Activated CD8-positive, alpha-beta memory T cell treated with anti-CD3 and anti-CD28 coated beads, Interleukin-2, amount 50 U/mL, for 1 hour (primary cell): ENCODE results near the gene ZNF841.
"Not testable (repeated sequence)": the region's sequence is repeated elsewhere in the genome, so short reads cannot be mapped to it uniquely, and the experiment has no call there.

Experiments
- DNase-seq: peaks from one replicate; pipeline ENCODE4 v3.0.0-alpha.2; 2020; ENCODE audit errors: extremely low read depth

The ZNF841 gene

DNA sequence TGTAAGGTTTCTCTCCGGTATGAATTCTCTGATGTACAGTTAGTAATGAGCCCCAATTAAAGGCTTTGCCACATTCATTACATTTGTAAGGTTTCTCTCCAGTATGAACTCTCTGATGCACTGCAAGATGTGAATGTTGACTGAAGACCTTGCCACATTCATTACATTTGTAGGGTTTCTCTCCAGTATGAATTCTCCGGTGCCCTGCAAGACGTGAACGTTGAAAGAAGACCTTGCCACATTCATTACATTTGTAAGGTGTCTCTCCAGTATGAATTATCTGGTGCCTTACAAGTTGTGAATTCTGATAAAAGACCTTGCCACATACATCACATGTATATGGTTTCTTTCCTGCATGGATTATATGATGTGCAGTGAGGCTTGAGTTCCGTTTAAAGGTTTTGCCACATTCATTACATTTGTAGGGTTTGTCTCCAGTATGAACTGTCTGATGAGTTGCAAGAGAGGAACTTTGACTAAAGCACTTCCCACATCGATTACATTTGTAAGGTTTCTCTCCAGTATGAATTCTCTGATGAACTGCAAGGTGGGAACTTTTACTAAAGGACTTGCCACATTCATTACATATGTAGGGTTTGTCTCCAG is 29.2 kb downstream of the ZNF841 start:
- DNase-seq: no peak

DNA sequence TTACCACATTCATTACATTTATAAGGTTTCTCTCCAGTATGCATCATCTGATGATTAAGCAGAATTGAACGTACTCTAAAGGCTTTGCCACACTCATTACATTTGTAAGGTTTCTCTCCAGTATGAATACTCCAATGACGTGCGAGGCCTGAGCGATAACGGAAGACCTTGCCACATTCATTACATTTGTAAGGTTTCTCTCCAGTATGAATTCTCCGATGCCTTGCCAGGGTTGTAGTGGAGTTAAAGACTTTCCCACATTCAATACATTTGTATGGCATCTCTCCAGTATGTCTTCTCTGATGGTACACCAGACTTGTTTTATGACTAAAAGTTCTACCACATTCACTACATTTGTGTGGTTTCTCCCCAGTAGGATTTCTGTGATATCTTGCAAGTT is 30.2 kb downstream of the ZNF841 start:
- DNase-seq: no peak

DNA sequence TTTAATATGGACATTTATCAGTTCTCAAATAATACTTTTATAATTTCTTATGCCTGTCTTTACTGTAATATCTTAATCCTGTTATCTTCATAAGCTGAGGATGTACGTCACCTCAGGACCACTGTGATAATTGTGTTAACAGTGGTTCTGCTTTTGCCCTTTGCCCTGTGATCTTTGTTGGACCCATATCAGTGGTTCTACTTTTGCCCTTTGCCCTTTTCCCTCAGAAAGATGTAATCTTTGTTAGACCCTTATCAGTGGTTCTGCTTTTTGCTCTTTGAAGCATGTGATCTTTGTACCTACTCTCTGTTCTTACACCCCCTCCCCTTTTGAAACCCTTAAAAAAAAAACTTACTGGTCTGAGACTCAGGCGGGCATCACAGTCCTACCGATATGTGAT is 39.1 kb downstream of the ZNF841 start:
- not testable (repeated sequence) for DNase-seq

GRCh38 chr19:52051736-52052135 is 43.8 kb downstream of the ZNF841 start:
- DNase-seq: not testable (repeated sequence)

- DNase-seq: peak; percentile 61
Observed at GRCh38 chr19:52048555-52049501, 46.7 kb downstream of the ZNF841 start, which contains the start of gene ZNF432. TSS of gene ZNF432 (minus strand) at chr19:52048838. CDS start at chr19:52046868, 1,970 bp downstream.

DNA sequence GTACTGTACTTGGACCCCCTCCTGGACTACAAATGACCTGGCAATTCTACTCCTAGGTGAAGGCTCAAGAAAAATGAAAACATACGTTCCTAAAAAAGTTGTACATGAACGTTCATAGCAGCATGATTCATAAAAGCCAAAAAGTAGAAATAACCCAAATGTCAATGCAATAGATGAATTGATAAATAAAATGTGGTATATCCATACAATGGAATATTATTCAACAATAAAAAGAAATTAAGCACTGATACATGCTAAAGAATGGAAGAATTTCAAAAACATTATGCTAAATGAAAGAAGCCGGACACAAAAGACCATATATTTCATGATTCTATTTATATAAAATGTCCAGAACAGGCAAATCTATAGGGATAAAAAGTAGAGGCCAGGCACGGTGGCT is 56.4 kb downstream of the ZNF841 start:
- DNase-seq: no peak

DNA sequence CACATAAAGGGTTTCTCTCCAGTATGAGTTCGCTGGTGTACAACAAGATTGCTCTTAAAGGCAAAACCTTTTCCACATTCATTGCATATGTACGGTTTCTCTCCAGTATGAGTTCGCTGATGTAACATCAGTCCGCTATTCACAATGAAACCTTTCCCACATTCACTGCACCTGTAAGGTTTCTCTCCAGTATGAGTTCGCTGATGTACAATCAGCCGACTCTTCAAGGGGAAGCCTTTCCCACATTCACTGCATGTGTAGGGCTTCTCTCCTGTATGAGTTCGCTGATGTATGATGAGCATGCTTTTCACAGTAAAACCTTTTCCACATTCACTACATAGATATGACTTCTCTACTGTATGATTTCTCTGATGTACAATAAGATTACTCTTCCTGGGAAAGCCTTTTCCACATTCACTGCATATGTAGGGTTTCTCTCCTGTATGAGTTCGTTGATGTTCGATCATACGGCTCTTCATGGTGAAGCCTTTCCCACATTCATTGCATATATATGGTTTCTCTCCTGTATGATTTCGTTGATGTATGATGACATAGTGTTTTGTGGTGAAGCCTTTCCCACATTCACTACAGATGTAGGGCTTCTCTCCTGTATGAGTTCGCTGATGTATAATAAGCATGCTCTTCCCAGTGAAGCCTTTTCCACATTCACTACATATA is 61.4 kb downstream of the ZNF841 start:
- DNase-seq: no peak

DNA sequence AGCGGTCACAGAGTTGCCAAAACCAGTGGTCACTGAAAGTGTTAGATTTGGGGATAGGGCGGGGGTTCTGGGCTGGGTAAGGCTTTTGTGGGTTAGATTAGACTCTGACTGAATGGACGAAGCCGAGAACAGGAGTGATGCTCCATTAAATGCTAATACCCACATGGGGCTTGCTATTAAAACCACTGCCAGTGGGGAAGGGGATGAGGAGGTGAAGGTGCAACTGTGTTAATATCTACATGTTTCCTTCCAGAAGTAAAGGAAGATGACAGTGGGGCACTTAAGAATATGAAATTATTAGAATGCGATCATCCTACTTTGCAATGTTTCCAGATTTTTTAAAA is 66.8 kb downstream of the ZNF841 start:
- DNase-seq: no peak

GRCh38 chr19:52028027-52028779 is 67.4 kb downstream of the ZNF841 start, which contains the start of gene ZNF614:
TSS of gene ZNF614 (minus strand) at chr19:52028379. CDS start at chr19:52025745, 2,634 bp downstream.
- peak; percentile 57 for DNase-seq

GRCh38 chr19:52026255-52026990 is 69.1 kb downstream of the ZNF841 start:
- not testable (repeated sequence) for DNase-seq

GRCh38 chr19:52024478-52024877 is 71.1 kb downstream of the ZNF841 start:
- not testable (repeated sequence) for DNase-seq

DNA sequence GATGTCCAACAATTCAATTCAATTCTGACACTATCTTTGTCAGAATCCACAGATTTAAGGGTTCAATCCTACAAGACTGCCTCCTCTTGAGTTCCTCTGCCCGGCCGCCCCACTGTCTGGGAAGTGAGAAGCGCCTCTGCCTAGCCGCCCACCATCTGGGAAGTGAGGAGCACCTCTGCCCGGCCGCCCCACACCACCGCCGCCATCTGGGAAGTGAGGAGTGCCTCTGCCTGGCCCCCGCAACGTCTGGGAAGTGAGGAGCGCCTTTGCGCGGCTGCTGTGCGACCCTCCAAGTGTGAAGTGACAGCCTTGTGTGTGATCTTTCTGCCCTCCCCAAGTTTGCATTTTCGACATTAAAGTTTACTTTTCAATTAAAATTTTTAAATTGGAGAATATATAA is 73.4 kb downstream of the ZNF841 start:
- no peak for DNase-seq

GRCh38 chr19:52020506-52020905 is 75.1 kb downstream of the ZNF841 start:
- DNase-seq: no peak
